GM18526 (cell line): ENCODE data around the gene LHFPL3.

Experiments used
- POLR2A ChIP-seq: IDR thresholded peaks from 3 replicates; pipeline ENCODE4 v1.6.1; 2011; ENCODE audit not compliant: insufficient read length; ENCODE audit errors: extremely low read depth

Gene LHFPL3

GRCh38 chr7:104362756-104363155 is 34.4 kb downstream of the LHFPL3 start:
- no peak for TF ChIP-seq POLR2A

GRCh38 chr7:104363355-104363754 is 35.0 kb downstream of the LHFPL3 start:
- TF ChIP-seq POLR2A = no peak

GRCh38 chr7:104366390-104366789 is 38.0 kb downstream of the LHFPL3 start:
- TF ChIP-seq POLR2A = no peak

- no peak for TF ChIP-seq POLR2A
Measured at GRCh38 chr7:104367926-104368325, 39.5 kb downstream of the LHFPL3 start.

GRCh38 chr7:104371216-104371979 is 43.0 kb downstream of the LHFPL3 start:
- TF ChIP-seq POLR2A = no peak

GRCh38 chr7:104371980-104372357 is 43.6 kb downstream of the LHFPL3 start:
- TF ChIP-seq POLR2A = no peak

GRCh38 chr7:104382616-104383015 is 54.2 kb downstream of the LHFPL3 start:
- no peak for TF ChIP-seq POLR2A

GRCh38 chr7:104386943-104387342 is 58.5 kb downstream of the LHFPL3 start:
- TF ChIP-seq POLR2A = no peak

- no peak for TF ChIP-seq POLR2A
Measured at GRCh38 chr7:104388222-104388621, 59.8 kb downstream of the LHFPL3 start.

GRCh38 chr7:104395162-104395561 is 66.8 kb downstream of the LHFPL3 start:
- TF ChIP-seq POLR2A = no peak

- TF ChIP-seq POLR2A = no peak
Measured at GRCh38 chr7:104397442-104397841, 69.0 kb downstream of the LHFPL3 start.

GRCh38 chr7:104408371-104408770 is 80.0 kb downstream of the LHFPL3 start:
- TF ChIP-seq POLR2A = no peak

GRCh38 chr7:104410742-104411141 is 82.3 kb downstream of the LHFPL3 start:
- TF ChIP-seq POLR2A = no peak

- no peak for TF ChIP-seq POLR2A
Measured at GRCh38 chr7:104412911-104413310, 84.5 kb downstream of the LHFPL3 start.

GRCh38 chr7:104414216-104414615 is 85.8 kb downstream of the LHFPL3 start:
- no peak for TF ChIP-seq POLR2A

- TF ChIP-seq POLR2A = no peak
Measured at GRCh38 chr7:104415700-104416099, 87.3 kb downstream of the LHFPL3 start.

- TF ChIP-seq POLR2A = no peak
Measured at GRCh38 chr7:104416866-104417393, 88.5 kb downstream of the LHFPL3 start.
